ENCODE measurements around the gene DZANK1. TPM values are rescaled to one million over a fixed set of nuclear protein-coding genes. Genes with fewer than 3 reads are reported as not detected.
A peak's percentile ranks its signal among the peaks of the same experiment; 100 is the strongest.

DZANK1 gene
- total and polyA plus RNA-seq, 2 donors (not counting 3 experiments of a cell fraction or from before 2014, with no cell fraction given): 1.1 to 1.8 TPM

DNA sequence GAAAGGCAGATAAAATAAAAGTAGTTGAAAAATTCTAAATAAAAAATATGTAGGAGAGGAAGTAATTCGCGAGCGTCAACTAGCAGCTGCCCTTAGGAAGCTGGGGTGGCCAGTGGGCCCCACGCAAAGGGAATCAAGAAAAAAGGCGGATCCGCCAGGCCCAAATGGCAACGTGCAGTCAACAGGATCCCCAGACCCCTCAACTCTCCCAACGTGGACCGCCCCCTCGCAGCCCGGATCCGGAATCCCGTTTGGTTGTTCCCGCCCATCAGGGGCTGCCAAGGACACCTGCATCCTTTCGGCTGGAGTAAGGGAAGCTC lies 296 bp downstream of the DZANK1 start:
- FAIRE-seq (no peak), DNase-seq (ENCODE audit: low read depth, low spot score) (no peak)
- ChIA-PET POLR2A (interaction anchor here (0.6 to 1.2 kb wide), 2 partner anchors 33 to 41 kb away, joined by 5 to 8 read pairs; partner anchors contain the start of gene SEC23B), CTCF (interaction anchor here (0.7 to 1.6 kb wide), 7 partner anchors 9 to 179 kb away, joined by 3 to 6 read pairs (median 3); partner anchors contain the start of genes RBBP9 and SEC23B)
- no peaks in the 10 kb centered on the region for H3K9me1 ChIP-seq (replicated peaks; ENCODE audit: control insufficient read depth, extremely low read depth, insufficient read depth, low read length)
- no peak for TF ChIP-seq GATA2 (IDR thresholded peaks at IDR 0.05; ENCODE audit: insufficient read depth, insufficient read length, low read depth, low read length)
- peak; percentile 75 for TF ChIP-seq POLR2A (IDR thresholded peaks at IDR 0.05; ENCODE audit: low read depth, low read length)
- TF ChIP-seq, protein P1, sequence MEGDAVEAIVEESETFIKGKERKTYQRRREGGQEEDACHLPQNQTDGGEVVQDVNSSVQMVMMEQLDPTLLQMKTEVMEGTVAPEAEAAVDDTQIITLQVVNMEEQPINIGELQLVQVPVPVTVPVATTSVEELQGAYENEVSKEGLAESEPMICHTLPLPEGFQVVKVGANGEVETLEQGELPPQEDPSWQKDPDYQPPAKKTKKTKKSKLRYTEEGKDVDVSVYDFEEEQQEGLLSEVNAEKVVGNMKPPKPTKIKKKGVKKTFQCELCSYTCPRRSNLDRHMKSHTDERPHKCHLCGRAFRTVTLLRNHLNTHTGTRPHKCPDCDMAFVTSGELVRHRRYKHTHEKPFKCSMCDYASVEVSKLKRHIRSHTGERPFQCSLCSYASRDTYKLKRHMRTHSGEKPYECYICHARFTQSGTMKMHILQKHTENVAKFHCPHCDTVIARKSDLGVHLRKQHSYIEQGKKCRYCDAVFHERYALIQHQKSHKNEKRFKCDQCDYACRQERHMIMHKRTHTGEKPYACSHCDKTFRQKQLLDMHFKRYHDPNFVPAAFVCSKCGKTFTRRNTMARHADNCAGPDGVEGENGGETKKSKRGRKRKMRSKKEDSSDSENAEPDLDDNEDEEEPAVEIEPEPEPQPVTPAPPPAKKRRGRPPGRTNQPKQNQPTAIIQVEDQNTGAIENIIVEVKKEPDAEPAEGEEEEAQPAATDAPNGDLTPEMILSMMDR (IDR thresholded peaks at IDR 0.05; ENCODE audit: extremely low read depth in 1 of 2, insufficient read depth in 1 of 2, low read depth in 1 of 2, low read length in 2 of 2): no peak
- TF ChIP-seq, protein P2, sequence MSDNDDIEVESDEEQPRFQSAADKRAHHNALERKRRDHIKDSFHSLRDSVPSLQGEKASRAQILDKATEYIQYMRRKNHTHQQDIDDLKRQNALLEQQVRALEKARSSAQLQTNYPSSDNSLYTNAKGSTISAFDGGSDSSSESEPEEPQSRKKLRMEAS (IDR thresholded peaks at IDR 0.05; ENCODE audit: insufficient read depth, insufficient read length): no peak
- TF ChIP-seq EZH2 (IDR thresholded peaks at IDR 0.05; ENCODE audit: borderline replicate concordance, low read depth, low read length, severe bottlenecking): no peak
- no peak for TF ChIP-seq FOS (IDR thresholded peaks at IDR 0.05; ENCODE audit: borderline replicate concordance, insufficient read depth, low read length)
- TF ChIP-seq POLR2AphosphoS5 (IDR thresholded peaks at IDR 0.05; ENCODE audit: insufficient read depth, low read depth, low read length): peak; percentile 71
- peaks cover 13% of the 10 kb centered on the region for H3K4me1 ChIP-seq (ENCODE audit: control insufficient read depth, extremely low read depth, insufficient read depth, low read length)
- H3K36me3 ChIP-seq (ENCODE audit: control insufficient read depth in 2 of 2, extremely low read depth in 1 of 2, insufficient read depth in 2 of 2, low read length in 2 of 2): peaks cover 0 to 3% of the 10 kb centered on the region in 2 experiments
- H3K27ac ChIP-seq (ENCODE audit: insufficient read depth, low read depth, low read length): no peak overlapping the region
- dilution Hi-C loops (cut with MboI; ENCODE audit: extremely low pct_ligation_motif_present, low sequenced_read_pairs): no loop called here
- peak overlapping the region; percentile 93 for H3K9ac ChIP-seq (replicated peaks; ENCODE audit: extremely low read depth, insufficient read depth, low read length)
- peak overlapping the region; percentile 72 to 99 (median 99) for H3K4me3 ChIP-seq (replicated peaks in 1 of 3; ENCODE audit: insufficient read depth in 1 of 3, low read depth in 1 of 3, low read length in 3 of 3)
- peak overlapping the region; percentile 94 for H3K4me2 ChIP-seq (ENCODE audit: insufficient read depth, low read length)
- BruUV-seq (replicated peaks): no TSS peak
- peak overlapping the region; percentile 96 for H2AFZ ChIP-seq (ENCODE audit: low read depth, low read length)
- peaks cover 32% of the 10 kb centered on the region for H3K79me2 ChIP-seq (ENCODE audit: control insufficient read depth, insufficient read depth, low read length)
- no peaks in the 10 kb centered on the region for H3K9me3 ChIP-seq (replicated peaks; ENCODE audit: control insufficient read depth, insufficient read depth, low read length)
- H4K20me1 ChIP-seq (replicated peaks; ENCODE audit: control insufficient read depth, extremely low read depth, insufficient read depth, low read length): no peaks in the 10 kb centered on the region
- no peaks in the 10 kb centered on the region for H3K27me3 ChIP-seq (ENCODE audit: control insufficient read depth in 2 of 2, insufficient read depth in 2 of 2, low read length in 2 of 2)
- intact Hi-C loops (cut with micrococcal nuclease): loop anchor here (5.0 kb wide), 2 partner anchors 179 to 329 kb away; partner anchors contain the start of genes KAT14, PET117 and ZNF133
